Ovary (tissue), 9 donors: ENCODE measurements around the gene B4GAT1. TPM values are rescaled to one million over a fixed set of nuclear protein-coding genes. Genes with fewer than 3 reads are reported as not detected.

Experiments used
- DNase-seq, 5 donors: peaks; one replicate each; pipeline ENCODE4 v3.0.0-alpha.2; 2019 to 2020
- H3K27ac ChIP-seq, 2 donors: fragments of 200-600 bp; one replicate each; pipeline versions ENCODE4 v1.5.1 to v1.8.0; 2019 to 2022
- H3K27me3 ChIP-seq: fragments of 200-600 bp; one replicate; pipeline ENCODE4 v1.8.0; 2022
- H3K36me3 ChIP-seq: fragments of 200-600 bp; sonication (generic); one replicate; pipeline ENCODE4 v1.5.1; 2019
- H3K4me1 ChIP-seq: one replicate; pipeline ENCODE4 v1.8.1; 2013; ENCODE audit warnings: mild to moderate bottlenecking, moderate library complexity; ENCODE audit not compliant: insufficient read depth
- H3K4me3 ChIP-seq: fragments of 200-600 bp; sonication (generic); one replicate; pipeline ENCODE4 v1.5.1; 2017
- H3K9me3 ChIP-seq, 2 donors: fragments of 200-600 bp in 1 of 2; sonication (generic) in 1 of 2; one replicate each; pipeline versions ENCODE4 v1.5.1 to v1.8.1; 2013 to 2019; ENCODE audit warnings: mild to moderate bottlenecking in 1 of 2, moderate library complexity in 1 of 2
- CTCF ChIP-seq, 3 donors: fragments of 450-650 bp in 2 of 3; fragments of 200-600 bp in 1 of 3; IDR thresholded peaks; one replicate each; pipeline versions ENCODE4 v1.5.1 to v1.8.0; 2016 to 2022; ENCODE audit warnings: antibody characterized with exemption in 3 of 3, mild to moderate bottlenecking in 1 of 3
- EP300 ChIP-seq: sonication (generic); formaldehyde crosslinking; IDR thresholded peaks from one replicate; pipeline ENCODE4 v1.6.1; 2017; ENCODE audit warnings: antibody characterized with exemption
- POLR2A ChIP-seq: fragments of 450-650 bp; IDR thresholded peaks from one replicate; pipeline ENCODE4 v1.6.1; 2017; ENCODE audit warnings: antibody characterized with exemption, mild to moderate bottlenecking, moderate library complexity
- WGBS, 3 donors: extraction: QIAGEN DNeasy Blood & Tissue Kit in 1 of 3; methylation state at CpG; one replicate each; pipeline versions ENCODE4 v1.1.5 to v1.1.7; 2013 to 2017; 5-methylcytosine and 5-hydroxymethylcytosine counted together
- intact Hi-C, 4 donors: fragments of 100-400 bp; cut with DNase I; formaldehyde crosslinking; loops; one replicate each; pipeline versions ENCODE4 v1.11.0 to v1.15.1; 2022 to 2023
- polyA plus RNA-seq, 2 donors: library from polyadenylated mRNA; stranded (reverse); fragments of 200-250 nt in 1 of 2; fragments of 350-450 nt in 1 of 2; fragmentation: Illumina TruSeq in 1 of 2; extraction: RNeasy Lipid Tissue Mini Kit (QIAGEN cat#74804) in 1 of 2; gene quantifications; one replicate each; pipeline ENCODE4 v1.2.3, GENCODE V29; 2013 to 2014
- small RNA-seq: library from RNA; depleted of rRNA; stranded (forward); fragments of <200 nt; gene quantifications from one replicate; pipeline ENCODE3, GENCODE V24; 2016
- total RNA-seq, 7 donors: library from RNA; depleted of rRNA in 2 of 7; stranded (reverse); fragments of >200 nt in 2 of 7; fragmentation: NEBNext Ultra II Directional in 3 of 7; extraction: Animal tissue kit (Norgen Biotek cat#: 25700) in 3 of 7; gene quantifications; one replicate each; pipeline versions ENCODE4 v1.1.0 to v1.2.4, GENCODE V29; 2016 to 2023
- donor health status: DM: no; HTN: no; CAD: no; lungs with moderate emphysema.
- donor health status: DM: no; HTN: no; CAD: no.
- donor health status: Bipolar disorder and iron deficiency.
- donor health status: DM: yes; HTN: yes; CAD: no.
- donor health status: DM: no; HTN: no; CAD: no.
- donor health status: DM: yes; HTN: yes; CAD: no.

The B4GAT1 gene
- total and polyA plus RNA-seq, 9 donors = 30.7 to 54.2 (median 39.9) TPM

GRCh38 chr11:66302656-66303055 is 44.8 kb downstream of the B4GAT1 start:
- H3K27ac ChIP-seq = no peak overlapping the region
- intact Hi-C loops = loop anchor here in 1 of 4 donors (10.0 kb wide), 1 partner anchor 82 kb away; no protein-coding TSS in a partner anchor
- DNase-seq = no peak
- no peaks in the 10 kb centered on the region for H3K36me3 ChIP-seq
- WGBS, 3 donors = 53 to 63% (median 56%) methylated on average over 12 of the region's 12 CpGs
- no peak for TF ChIP-seq CTCF (IDR thresholded peaks at IDR 0.05)
- no peaks in the 10 kb centered on the region for H3K9me3 ChIP-seq
- no peaks in the 10 kb centered on the region for H3K4me1 ChIP-seq
- no peak overlapping the region for H3K4me3 ChIP-seq
- no peaks in the 10 kb centered on the region for H3K27me3 ChIP-seq

GRCh38 chr11:66299186-66299585 is 48.2 kb downstream of the B4GAT1 start:
- DNase-seq = no peak
- Histone ChIP-seq H3K4me1 (no peaks in the 10 kb centered on the region), H3K9me3 (no peaks in the 10 kb centered on the region), H3K36me3 (no peaks in the 10 kb centered on the region), H3K27me3 (no peaks in the 10 kb centered on the region), H3K27ac (no peak overlapping the region), H3K4me3 (no peak overlapping the region)
- intact Hi-C loops = no loop called here
- WGBS, 3 donors = 39 to 48% (median 46%) methylated on average over 3 of the region's 3 CpGs
- TF ChIP-seq EP300 (no peak), CTCF (IDR thresholded peaks at IDR 0.05) (no peak), POLR2A (no peak)

- Histone ChIP-seq H3K4me3 (no peak overlapping the region), H3K27me3 (no peaks in the 10 kb centered on the region), H3K4me1 (no peaks in the 10 kb centered on the region), H3K36me3 (no peaks in the 10 kb centered on the region), H3K9me3 (no peaks in the 10 kb centered on the region), H3K27ac (no peak overlapping the region)
- intact Hi-C loops = no loop called here
- DNase-seq = no peak
- no peak for TF ChIP-seq EP300
- no peak for TF ChIP-seq CTCF (IDR thresholded peaks at IDR 0.05)
- TF ChIP-seq POLR2A = no peak
- 46 to 52% (median 48%) methylated on average over 8 of the region's 8 CpGs for WGBS, 3 donors
Measured at GRCh38 chr11:66297610-66298009, 49.8 kb downstream of the B4GAT1 start.

Small RNA genes lying within 50 kb of the gene (small RNA-seq; reads per million reads assigned to genes)
- gene RF00017 = not detected
- not detected for gene RNU1-84P

Other genes with a start within 250 kb of the B4GAT1 start
- 10 to 100 TPM; 15.7 to 47.8 (median 38.8) TPM for gene KLC2, start 89.9 kb downstream of the B4GAT1 start, total RNA-seq
- gene KLC2, start 89.9 kb downstream of the B4GAT1 start, polyA plus RNA-seq = 10 to 100 TPM in 1 of 2 donors, 1 to 10 TPM in 1; 4.6 to 19.4 TPM
- gene RAB1B, start 79.0 kb downstream of the B4GAT1 start, total RNA-seq = 100 to 1,000 TPM in 5 of 7 donors, 10 to 100 TPM in 2; 54.6 to 140 (median 119) TPM
- gene RAB1B, start 79.0 kb downstream of the B4GAT1 start, polyA plus RNA-seq = 100 to 1,000 TPM in 1 of 2 donors, 10 to 100 TPM in 1; 57.1 to 132 TPM
- gene CNIH2, start 69.5 kb downstream of the B4GAT1 start, total RNA-seq = 1 to 10 TPM in 2 of 7 donors, under 1 TPM in 4, not detected in 1; 0.33 to 2.5 (median 0.85) TPM
- under 1 TPM; 0.36 to 0.48 TPM for gene CNIH2, start 69.5 kb downstream of the B4GAT1 start, polyA plus RNA-seq
- gene YIF1A, start 58.5 kb downstream of the B4GAT1 start, total RNA-seq = 10 to 100 TPM; 43.8 to 91.0 (median 67.5) TPM
- 10 to 100 TPM; 39.3 to 63.9 TPM for gene YIF1A, start 58.5 kb downstream of the B4GAT1 start, polyA plus RNA-seq
- gene TMEM151A, start 55.7 kb downstream of the B4GAT1 start, total RNA-seq = 10 to 100 TPM in 1 of 7 donors, under 1 TPM in 3, not detected in 3; 0.20 to 10.8 (median 0.60) TPM
- gene TMEM151A, start 55.7 kb downstream of the B4GAT1 start, polyA plus RNA-seq = under 1 TPM in 1 of 2 donors, not detected in 1; 0.15 TPM
- 10 to 100 TPM in 6 of 7 donors, 1 to 10 TPM in 1; 4.9 to 47.9 (median 19.9) TPM for gene CD248, start 30.6 kb downstream of the B4GAT1 start, total RNA-seq
- gene CD248, start 30.6 kb downstream of the B4GAT1 start, polyA plus RNA-seq = 10 to 100 TPM in 1 of 2 donors, 1 to 10 TPM in 1; 6.3 to 17.2 TPM
- gene RIN1, start 11.2 kb downstream of the B4GAT1 start, total RNA-seq = 1 to 10 TPM; 1.8 to 9.5 (median 6.3) TPM
- 1 to 10 TPM in 1 of 2 donors, under 1 TPM in 1; 0.52 to 3.5 TPM for gene RIN1, start 11.2 kb downstream of the B4GAT1 start, polyA plus RNA-seq
- 10 to 100 TPM; 19.9 to 32.2 (median 23.4) TPM for gene BRMS1, start 2.5 kb downstream of the B4GAT1 start, total RNA-seq
- gene BRMS1, start 2.5 kb downstream of the B4GAT1 start, polyA plus RNA-seq = 10 to 100 TPM; 17.5 to 31.0 TPM
- 1 to 10 TPM in 4 of 7 donors, under 1 TPM in 3; 0.48 to 3.1 (median 1.3) TPM for gene SLC29A2, start 24.1 kb upstream of the B4GAT1 start, total RNA-seq
- under 1 TPM; 0.70 to 0.71 TPM for gene SLC29A2, start 24.1 kb upstream of the B4GAT1 start, polyA plus RNA-seq
- gene NPAS4, start 73.4 kb upstream of the B4GAT1 start, total RNA-seq = 1 to 10 TPM in 1 of 7 donors, under 1 TPM in 4, not detected in 2; 0.07 to 3.3 (median 0.36) TPM
- under 1 TPM; 0.11 to 0.25 TPM for gene NPAS4, start 73.4 kb upstream of the B4GAT1 start, polyA plus RNA-seq
- gene MRPL11, start 91.2 kb upstream of the B4GAT1 start, total RNA-seq = 10 to 100 TPM; 30.9 to 53.5 (median 44.1) TPM
- gene MRPL11, start 91.2 kb upstream of the B4GAT1 start, polyA plus RNA-seq = 10 to 100 TPM; 38.9 to 41.4 TPM
- 10 to 100 TPM; 13.9 to 29.6 (median 21.7) TPM for gene PELI3, start 119.3 kb upstream of the B4GAT1 start, total RNA-seq
- 10 to 100 TPM in 1 of 2 donors, 1 to 10 TPM in 1; 7.6 to 18.5 TPM for gene PELI3, start 119.3 kb upstream of the B4GAT1 start, polyA plus RNA-seq
- 10 to 100 TPM in 5 of 7 donors, 1 to 10 TPM in 2; 6.5 to 19.3 (median 13.1) TPM for gene DPP3, start 132.8 kb upstream of the B4GAT1 start, total RNA-seq
- gene DPP3, start 132.8 kb upstream of the B4GAT1 start, polyA plus RNA-seq = 1 to 10 TPM; 8.2 TPM
- gene BBS1, start 163.0 kb upstream of the B4GAT1 start, total RNA-seq = 10 to 100 TPM; 54.7 to 78.3 (median 69.1) TPM
- gene BBS1, start 163.0 kb upstream of the B4GAT1 start, polyA plus RNA-seq = 10 to 100 TPM; 33.8 to 41.6 TPM
- 10 to 100 TPM in 2 of 7 donors, 1 to 10 TPM in 5; 5.1 to 14.5 (median 8.9) TPM for gene ZDHHC24, start 198.4 kb upstream of the B4GAT1 start, total RNA-seq
- 1 to 10 TPM; 6.3 to 9.1 TPM for gene ZDHHC24, start 198.4 kb upstream of the B4GAT1 start, polyA plus RNA-seq
- under 1 TPM in 5 of 7 donors, not detected in 2; 0.11 to 0.28 (median 0.25) TPM for gene ACTN3, start 199.3 kb upstream of the B4GAT1 start, total RNA-seq
- gene ACTN3, start 199.3 kb upstream of the B4GAT1 start, polyA plus RNA-seq = under 1 TPM in 1 of 2 donors, not detected in 1; 0.22 TPM
- gene CTSF, start 221.0 kb upstream of the B4GAT1 start, total RNA-seq = 100 to 1,000 TPM in 5 of 7 donors, 10 to 100 TPM in 2; 52.6 to 188 (median 106) TPM
- gene CTSF, start 221.0 kb upstream of the B4GAT1 start, polyA plus RNA-seq = 100 to 1,000 TPM; 177 to 222 TPM
- gene CCDC87, start 245.4 kb upstream of the B4GAT1 start, total RNA-seq = under 1 TPM; 0.33 to 0.60 (median 0.46) TPM
- gene CCDC87, start 245.4 kb upstream of the B4GAT1 start, polyA plus RNA-seq = under 1 TPM; 0.13 to 0.20 TPM
- gene CCS, start 245.6 kb upstream of the B4GAT1 start, total RNA-seq = 10 to 100 TPM; 27.7 to 53.1 (median 49.1) TPM
- 10 to 100 TPM; 15.7 to 55.0 TPM for gene CCS, start 245.6 kb upstream of the B4GAT1 start, polyA plus RNA-seq